CD4-positive, alpha-beta memory T cell (primary cell): ENCODE data around the gene FGL2. TPM values are rescaled to one million over a fixed set of nuclear protein-coding genes. Genes with fewer than 3 reads are reported as not detected.
A peak's percentile ranks its signal among the peaks of the same experiment; 100 is the strongest.
"Not testable (repeated sequence)": the region's sequence is repeated elsewhere in the genome, so short reads cannot be mapped to it uniquely, and the experiment has no call there.

Source experiments
- CTCF ChIA-PET: fragments of 350-600 bp; sonication (Branson Sonifier 250); formaldehyde crosslinking; loops from one replicate; lab custom pipeline; 2021; ENCODE audit warnings: inconsistent platforms; ENCODE audit not compliant: partially characterized antibody; lab: Charles Lee
- POLR2A ChIA-PET: fragments of 350-600 bp; sonication (Branson Sonifier 250); formaldehyde crosslinking; loops from one replicate; lab custom pipeline; 2021; ENCODE audit not compliant: partially characterized antibody; lab: Charles Lee
- DNase-seq, 5 donors: peaks; one replicate each; pipeline versions ENCODE4 v3.0.0 to v3.0.0-alpha.2; 2020 to 2022; ENCODE audit warnings: mixed read lengths in 1 of 5
- H3K27ac ChIP-seq: one replicate; pipeline ENCODE4 v1.7.0; 2013; ENCODE audit warnings: low read depth, low read length
- H3K27me3 ChIP-seq: 2 replicates; pipeline ENCODE4 v1.7.0; 2013; ENCODE audit warnings: mild to moderate bottlenecking, low read length, moderate library complexity; ENCODE audit not compliant: insufficient read depth
- H3K36me3 ChIP-seq: 2 replicates; pipeline ENCODE4 v1.7.0; 2013; ENCODE audit warnings: mild to moderate bottlenecking, low read length, moderate library complexity; ENCODE audit not compliant: insufficient read depth
- H3K4me1 ChIP-seq: 2 replicates; pipeline ENCODE4 v1.7.0; 2013; ENCODE audit warnings: mild to moderate bottlenecking, low read length, moderate library complexity; ENCODE audit not compliant: insufficient read depth
- H3K4me3 ChIP-seq, 2 donors: one replicate each; pipeline ENCODE4 v1.7.0; 2013; ENCODE audit warnings: low read length in 2 of 2, mild to moderate bottlenecking in 1 of 2
- H3K9me3 ChIP-seq, 2 donors: one replicate each; pipeline ENCODE4 v1.7.0; 2013; ENCODE audit warnings: low read length in 2 of 2, control low read depth in 1 of 2; ENCODE audit not compliant: control insufficient read depth in 1 of 2
- H3K27ac Mint-ChIP-seq, 7 donors: one replicate each; pipeline ENCODE4 v1.8.0; 2020 to 2021; ENCODE audit warnings: mixed read lengths in 7 of 7, mild to moderate bottlenecking in 6 of 7, inconsistent platforms in 3 of 7, moderate library complexity in 3 of 7
- H3K27me3 Mint-ChIP-seq, 2 donors: one replicate each; pipeline ENCODE4 v1.8.0; 2020 to 2021; ENCODE audit warnings: mixed read lengths in 2 of 2
- H3K36me3 Mint-ChIP-seq, 2 donors: one replicate each; pipeline ENCODE4 v1.8.0; 2020 to 2021; ENCODE audit warnings: mixed read lengths in 2 of 2, inconsistent platforms in 1 of 2, mild to moderate bottlenecking in 1 of 2
- H3K4me1 Mint-ChIP-seq, 4 donors: one replicate each; pipeline ENCODE4 v1.8.0; 2020 to 2021; ENCODE audit warnings: mixed read lengths in 4 of 4, mild to moderate bottlenecking in 1 of 4
- H3K4me3 Mint-ChIP-seq, 8 donors: one replicate each; pipeline ENCODE4 v1.8.0; 2020 to 2021; ENCODE audit warnings: mixed read lengths in 8 of 8, mild to moderate bottlenecking in 7 of 8, moderate library complexity in 6 of 8, inconsistent platforms in 3 of 8
- H3K9me3 Mint-ChIP-seq, 8 donors: one replicate each; pipeline ENCODE4 v1.8.0; 2020 to 2021; ENCODE audit warnings: mixed read lengths in 8 of 8, mild to moderate bottlenecking in 5 of 8, inconsistent platforms in 3 of 8, moderate library complexity in 1 of 8
- intact Hi-C: fragments of 100-400 bp; cut with micrococcal nuclease; formaldehyde crosslinking; loops from one replicate; pipeline ENCODE4 v1.15.1; 2023
- polyA plus RNA-seq, 2 donors: library from polyadenylated mRNA; unstranded; fragments of 300-500 nt; fragmentation: Illumina TruSeq; gene quantifications; one replicate each; pipeline ENCODE4 v1.2.3, GENCODE V29; 2021
- total RNA-seq, 2 experiments: library from RNA; stranded (reverse); gene quantifications; one replicate each; pipeline ENCODE4 v1.2.3, GENCODE V29; 2021

FGL2 gene
- total and polyA plus RNA-seq, 4 experiments from 2014 or later: 2.5 to 4.6 (median 3.7) TPM

DNA sequence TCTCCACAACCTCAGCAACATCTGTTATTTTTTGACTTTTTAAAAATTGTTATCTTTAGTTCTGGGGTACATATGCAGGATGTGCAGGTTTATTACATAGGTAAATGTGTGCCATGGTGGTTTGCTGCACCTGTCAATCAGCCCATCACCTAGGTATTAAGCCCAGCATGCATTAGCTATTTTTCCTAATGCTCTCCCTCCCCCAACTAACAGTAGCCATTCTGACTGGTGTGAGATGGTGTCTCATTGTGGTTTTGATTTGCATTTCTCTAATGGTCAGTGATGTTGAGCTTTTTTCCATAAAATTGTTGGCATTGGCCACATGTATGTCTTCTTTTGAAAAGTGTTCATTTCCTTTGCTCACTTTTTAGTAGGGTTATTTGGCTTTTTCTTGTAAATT, 29.2 kb upstream of the FGL2 start:
- H3K4me1 Mint-ChIP-seq, H3K36me3 ChIP-seq, H3K4me3 Mint-ChIP-seq, H3K4me1 ChIP-seq, H3K27me3 Mint-ChIP-seq, H3K9me3 ChIP-seq, POLR2A ChIA-PET, intact Hi-C loops, H3K27ac Mint-ChIP-seq, H3K27me3 ChIP-seq, H3K27ac ChIP-seq, DNase-seq, H3K4me3 ChIP-seq: not testable (repeated sequence)
- CTCF ChIA-PET: interaction anchor here (0.8 kb wide), 1 partner anchor 18 kb away, joined by 3 read pairs; no protein-coding TSS in a partner anchor
- peaks cover 2 to 30% (median 16%) of the 10 kb centered on the region in 8 donors for H3K9me3 Mint-ChIP-seq
- peaks cover 10 to 40% of the 10 kb centered on the region in 2 donors for H3K36me3 Mint-ChIP-seq

DNA sequence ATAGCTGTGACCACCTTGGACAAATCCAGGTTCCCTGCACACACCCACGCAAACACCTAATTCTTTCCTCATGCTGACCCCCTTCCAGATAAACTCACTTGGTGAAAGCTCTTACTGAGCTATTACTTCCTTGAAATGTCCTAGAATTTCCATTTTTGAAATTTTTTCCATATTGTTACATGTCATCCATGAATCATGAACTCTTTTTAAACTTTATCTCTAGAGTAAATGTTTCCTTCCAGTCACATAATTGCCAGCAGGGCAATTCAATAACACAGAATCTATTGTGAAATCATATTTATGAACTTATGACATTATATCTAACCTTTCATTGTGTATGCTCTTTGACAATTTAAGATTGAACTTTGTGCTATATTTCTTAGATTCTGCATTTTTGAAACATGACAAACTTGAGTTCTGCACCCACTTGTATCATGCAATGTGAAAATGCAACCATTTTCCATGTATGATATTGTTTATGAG, 26.8 kb upstream of the FGL2 start:
- H3K9me3 ChIP-seq: no peaks in the 10 kb centered on the region
- intact Hi-C loops: no loop called here
- H3K36me3 ChIP-seq: no peaks in the 10 kb centered on the region
- ChIA-PET POLR2A (no interaction called here), CTCF (interaction anchor here (2.9 kb wide), 1 partner anchor 21 kb away, joined by 8 read pairs; no protein-coding TSS in a partner anchor)
- H3K36me3 Mint-ChIP-seq: peaks cover 8 to 34% of the 10 kb centered on the region in 2 donors
- H3K4me3 Mint-ChIP-seq: no peak overlapping the region
- peaks cover 10% of the 10 kb centered on the region for H3K4me1 ChIP-seq
- H3K27me3 Mint-ChIP-seq: no peaks in the 10 kb centered on the region
- no peak overlapping the region for H3K27ac Mint-ChIP-seq
- no peak for DNase-seq
- peaks cover 2 to 26% (median 14%) of the 10 kb centered on the region in 8 donors for H3K9me3 Mint-ChIP-seq
- no peak overlapping the region for H3K27ac ChIP-seq
- H3K4me1 Mint-ChIP-seq: peaks cover 4 to 14% (median 9%) of the 10 kb centered on the region in 4 donors
- no peak overlapping the region for H3K4me3 ChIP-seq
- no peaks in the 10 kb centered on the region for H3K27me3 ChIP-seq

DNA sequence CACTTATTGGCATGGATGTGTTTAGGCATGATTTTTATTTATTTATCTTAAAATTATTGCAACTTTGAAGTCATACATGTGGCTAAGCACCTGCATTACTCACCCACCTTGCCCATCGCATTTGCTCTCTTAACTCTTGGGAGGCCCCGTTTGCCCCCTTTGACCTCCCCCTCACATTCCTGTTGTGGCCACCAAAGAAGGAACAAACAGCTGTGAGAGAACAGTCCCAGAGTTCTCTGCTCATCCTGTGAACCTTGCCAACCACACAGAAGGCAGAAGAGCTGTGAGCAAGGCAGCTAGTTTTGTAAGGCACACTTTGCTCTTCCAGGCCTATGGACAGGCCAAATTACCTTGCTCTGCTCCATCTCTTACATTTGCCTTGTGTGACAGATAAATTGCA, 23.6 kb upstream of the FGL2 start:
- H3K36me3 Mint-ChIP-seq: peaks cover 6 to 19% of the 10 kb centered on the region in 2 donors
- H3K27ac ChIP-seq: no peak overlapping the region
- no peak overlapping the region for H3K4me3 ChIP-seq
- H3K9me3 Mint-ChIP-seq: peaks cover 0 to 17% (median 7%) of the 10 kb centered on the region in 8 donors
- peaks cover 4 to 14% (median 9%) of the 10 kb centered on the region in 4 donors for H3K4me1 Mint-ChIP-seq
- no peak for DNase-seq
- peak overlapping the region in 1 of 7 donors; percentile 54 for H3K27ac Mint-ChIP-seq
- ChIA-PET CTCF (interaction anchor here (0.6 kb wide), 1 partner anchor 24 kb away, joined by 3 read pairs; no protein-coding TSS in a partner anchor), POLR2A (no interaction called here)
- H3K27me3 Mint-ChIP-seq: no peaks in the 10 kb centered on the region
- H3K36me3 ChIP-seq: no peaks in the 10 kb centered on the region
- H3K27me3 ChIP-seq: no peaks in the 10 kb centered on the region
- H3K4me1 ChIP-seq: peaks cover 10% of the 10 kb centered on the region
- intact Hi-C loops: no loop called here
- no peaks in the 10 kb centered on the region for H3K9me3 ChIP-seq
- no peak overlapping the region for H3K4me3 Mint-ChIP-seq

DNA sequence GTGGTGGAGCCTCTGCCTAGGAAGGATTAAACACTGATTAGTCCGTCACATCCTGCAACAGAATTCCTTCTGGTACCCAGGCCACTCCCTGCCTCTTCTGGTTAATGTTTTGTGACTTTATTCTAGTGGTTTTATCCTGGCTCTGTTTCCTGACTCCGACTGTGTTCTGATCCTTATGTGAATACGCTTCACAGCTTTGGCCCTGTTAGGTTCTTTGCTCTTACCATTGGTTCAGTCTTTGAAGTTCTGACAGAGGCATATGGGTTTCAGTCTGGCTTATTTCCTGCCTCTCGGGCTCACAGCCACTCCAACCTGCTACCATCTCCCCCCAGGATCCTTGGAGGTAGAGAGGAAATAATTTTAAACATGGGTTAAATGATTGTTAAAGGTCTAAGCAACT, 23.2 kb upstream of the FGL2 start:
- Mint-ChIP-seq H3K27me3 (no peaks in the 10 kb centered on the region), H3K27ac (peak overlapping the region in 2 of 7 donors; percentile 7 to 54), H3K36me3 (peaks cover 4 to 14% of the 10 kb centered on the region in 2 donors), H3K9me3 (peaks cover 0 to 17% (median 7%) of the 10 kb centered on the region in 8 donors), H3K4me3 (peak overlapping the region in 1 of 8 donors; percentile 30), H3K4me1 (peaks cover 4 to 14% (median 9%) of the 10 kb centered on the region in 4 donors)
- DNase-seq: no peak
- ChIA-PET POLR2A (no interaction called here), CTCF (no interaction called here)
- Histone ChIP-seq H3K4me3 (no peak overlapping the region), H3K27ac (no peak overlapping the region), H3K36me3 (no peaks in the 10 kb centered on the region), H3K27me3 (no peaks in the 10 kb centered on the region), H3K4me1 (peaks cover 10% of the 10 kb centered on the region), H3K9me3 (no peaks in the 10 kb centered on the region)
- intact Hi-C loops: no loop called here

DNA sequence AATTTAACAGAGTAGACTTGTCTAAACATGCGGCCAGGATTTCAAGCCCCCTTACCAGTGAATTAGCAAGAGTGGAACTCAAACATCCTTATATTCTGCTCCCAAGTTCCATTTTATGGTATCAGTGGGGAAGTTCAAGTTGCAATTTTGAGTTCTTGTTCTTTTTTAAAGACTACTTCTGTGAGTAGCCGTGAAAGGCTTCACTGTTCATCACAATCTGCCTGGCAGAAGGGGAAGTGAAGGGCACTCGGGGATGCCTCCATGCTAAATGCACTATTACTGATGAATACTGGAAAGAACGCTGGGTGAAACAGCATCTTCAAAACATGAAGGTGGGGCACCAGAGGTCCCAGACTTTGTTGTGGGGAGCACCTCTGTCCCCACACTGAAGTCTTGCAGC, 22.4 kb upstream of the FGL2 start:
- Histone ChIP-seq H3K27me3 (no peaks in the 10 kb centered on the region), H3K4me1 (peaks cover 10% of the 10 kb centered on the region), H3K27ac (no peak overlapping the region), H3K9me3 (no peaks in the 10 kb centered on the region), H3K36me3 (no peaks in the 10 kb centered on the region), H3K4me3 (no peak overlapping the region)
- peaks cover 4 to 12% of the 10 kb centered on the region in 2 donors for H3K36me3 Mint-ChIP-seq
- POLR2A ChIA-PET: no interaction called here
- no peak overlapping the region for H3K27ac Mint-ChIP-seq
- CTCF ChIA-PET: no interaction called here
- H3K9me3 Mint-ChIP-seq: peaks cover 0 to 17% (median 7%) of the 10 kb centered on the region in 8 donors
- H3K4me3 Mint-ChIP-seq: no peak overlapping the region
- H3K27me3 Mint-ChIP-seq: no peaks in the 10 kb centered on the region
- H3K4me1 Mint-ChIP-seq: peaks cover 4 to 14% (median 9%) of the 10 kb centered on the region in 4 donors
- intact Hi-C loops: no loop called here
- DNase-seq: no peak

DNA sequence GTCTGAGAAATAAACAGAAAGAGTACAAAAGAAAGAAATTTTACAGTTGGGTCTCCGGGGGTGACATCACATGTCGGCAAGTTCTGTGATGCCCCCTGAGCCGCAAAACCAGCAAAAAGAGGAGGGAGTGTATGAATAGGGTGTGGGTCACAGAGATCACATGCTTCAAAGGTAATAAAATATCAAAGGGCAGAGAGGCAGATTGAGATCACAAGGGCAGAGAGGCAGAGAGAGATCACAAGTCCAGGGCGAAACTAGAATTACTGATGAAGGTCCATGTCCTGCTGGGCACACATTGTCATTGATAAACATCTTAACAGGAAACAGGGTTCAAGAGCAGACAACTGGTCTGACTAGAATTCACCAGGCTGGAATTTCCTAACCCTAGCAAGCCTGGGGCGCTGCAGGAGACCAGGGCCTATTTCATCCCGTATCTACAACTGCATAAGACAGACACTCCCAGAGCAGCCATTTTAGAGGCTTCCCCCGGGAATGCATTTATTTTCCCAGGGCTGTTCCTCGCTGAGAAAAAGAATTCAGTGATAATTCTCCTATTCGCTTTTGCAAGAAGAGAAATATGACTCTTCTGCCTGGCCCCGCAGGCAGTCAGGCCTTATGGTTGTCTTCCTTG, 20.2 kb upstream of the FGL2 start:
- DNase-seq, H3K4me3 ChIP-seq, CTCF ChIA-PET, H3K27ac ChIP-seq, H3K4me3 Mint-ChIP-seq, H3K27ac Mint-ChIP-seq, H3K36me3 ChIP-seq, POLR2A ChIA-PET, H3K9me3 ChIP-seq, H3K27me3 ChIP-seq, H3K27me3 Mint-ChIP-seq: not testable (repeated sequence)
- Mint-ChIP-seq H3K9me3 (peaks cover 0 to 17% (median 7%) of the 10 kb centered on the region in 8 donors), H3K4me1 (peaks cover 4 to 14% (median 9%) of the 10 kb centered on the region in 4 donors), H3K36me3 (peaks cover 4 to 12% of the 10 kb centered on the region in 2 donors)
- intact Hi-C loops: loop anchor here (1.0 kb wide), 1 partner anchor 11 kb away; no protein-coding TSS in a partner anchor
- peaks cover 10% of the 10 kb centered on the region for H3K4me1 ChIP-seq

DNA sequence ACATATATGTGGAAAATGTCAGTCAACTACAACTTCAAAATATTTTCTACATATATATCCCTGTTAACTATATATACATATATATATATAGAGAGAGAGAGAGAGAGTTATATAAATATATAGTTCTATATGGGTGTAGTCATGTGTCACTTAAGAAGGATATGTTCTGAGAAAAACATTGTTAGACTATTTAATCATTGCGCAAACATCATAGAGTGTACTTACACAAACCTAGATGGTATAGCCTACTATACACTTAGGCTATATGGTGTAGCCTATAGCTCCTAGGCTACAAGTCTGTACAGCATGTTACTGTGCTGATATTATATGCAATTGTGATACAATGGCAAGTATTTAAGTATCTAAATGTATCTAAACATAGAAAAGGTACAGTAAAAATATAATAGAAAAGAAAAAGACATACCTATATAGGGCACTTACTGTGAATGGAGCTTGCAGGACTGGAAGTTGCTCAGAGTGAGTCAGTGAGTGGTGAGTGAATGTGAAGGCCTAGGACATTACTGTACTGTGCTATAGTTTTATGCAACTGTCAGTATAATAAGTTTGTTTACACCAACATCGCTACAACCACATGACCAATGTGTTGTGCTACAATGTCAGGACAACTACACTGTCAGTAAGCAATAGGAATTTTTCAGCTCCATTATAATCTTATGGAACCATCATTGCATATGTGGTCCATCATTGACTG, 18.0 kb upstream of the FGL2 start:
- H3K4me3 Mint-ChIP-seq: no peak overlapping the region
- H3K9me3 Mint-ChIP-seq: peaks cover 0 to 17% (median 7%) of the 10 kb centered on the region in 8 donors
- no peak overlapping the region for H3K27ac Mint-ChIP-seq
- Histone ChIP-seq H3K27ac (no peak overlapping the region), H3K4me1 (peaks cover 4% of the 10 kb centered on the region), H3K36me3 (no peaks in the 10 kb centered on the region), H3K9me3 (no peaks in the 10 kb centered on the region), H3K27me3 (no peaks in the 10 kb centered on the region), H3K4me3 (no peak overlapping the region)
- ChIA-PET POLR2A (interaction anchor here (1.7 kb wide), 1 partner anchor 18 kb away, joined by 3 read pairs; the partner anchor contains the start of gene FGL2), CTCF (no interaction called here)
- no peak for DNase-seq
- H3K36me3 Mint-ChIP-seq: peaks cover 4 to 12% of the 10 kb centered on the region in 2 donors
- intact Hi-C loops: no loop called here
- H3K4me1 Mint-ChIP-seq: peaks cover under 1 to 9% (median 3%) of the 10 kb centered on the region in 4 donors
- no peaks in the 10 kb centered on the region for H3K27me3 Mint-ChIP-seq
